A549 treated with GW870086 at 1 μM for 4 hours (cell line): ENCODE results near the gene MROH7. TPM values are rescaled to one million over a fixed set of nuclear protein-coding genes. Genes with fewer than 3 reads are reported as not detected.

Source experiments
- total RNA-seq: library from RNA; stranded (reverse); fragments of 200-300 nt; extraction: Qiagen RNA extraction; gene quantifications from 5 replicates; pipeline ENCODE4 v1.2.3, GENCODE V29; 2022; ENCODE audit warnings: low read depth

MROH7 gene
- total RNA-seq: not detected in 5 replicates

GRCh38 chr1:54640863-54641836 lies at the start of gene MROH7:
Gene MROH7 (plus strand): TSS chr1:54641786. CDS start chr1:54652927, 11,141 bp downstream.

GRCh38 chr1:54623216-54624007 lies 18.2 kb upstream of the MROH7 start, which contains the start of gene FAM151A:
Gene FAM151A (minus strand): TSS chr1:54623525. CDS start chr1:54623395, 130 bp downstream.

GRCh38 chr1:54715493-54716298 lies 74.1 kb downstream of the MROH7 start, which contains the start of gene TTC4:
Gene TTC4 (plus strand): TSS chr1:54715861. CDS start chr1:54715909, 48 bp downstream.

Other genes starting within 250 kb of the MROH7 start
- gene SSBP3, start 235.4 kb upstream of the MROH7 start, total RNA-seq: 4.8 to 8.1 TPM (median 6.6 TPM) in 5 replicates
- gene ACOT11, start 93.6 kb upstream of the MROH7 start, total RNA-seq: 2.4 to 3.1 TPM (median 2.6 TPM) in 5 replicates
- gene FAM151A, start 18.3 kb upstream of the MROH7 start, total RNA-seq: 0.07 to 0.18 TPM (median 0.13 TPM) in 4 of 5 replicates, not detected in the other
- gene TTC4, start 74.1 kb downstream of the MROH7 start, total RNA-seq: 25.2 to 30.3 TPM (median 26.8 TPM) in 5 replicates
- 4.3 to 5.1 TPM (median 4.7 TPM) in 5 replicates for gene PARS2, start 122.7 kb downstream of the MROH7 start, total RNA-seq
- 0.08 TPM in 1 of 5 replicates, not detected in the others for gene TTC22, start 159.5 kb downstream of the MROH7 start, total RNA-seq
- 41.9 to 50.7 TPM (median 49.3 TPM) in 5 replicates for gene DHCR24, start 245.4 kb downstream of the MROH7 start, total RNA-seq